GM12891 (cell line): ENCODE results near the gene ARMH1.

Experiments used
- POLR2A ChIP-seq: IDR thresholded peaks from 2 replicates; pipeline ENCODE4 v1.6.1; 2011; ENCODE audit warnings: low read depth, low read length, control low read depth
- TAF1 ChIP-seq: IDR thresholded peaks from 2 replicates; pipeline ENCODE4 v1.6.1; 2011; ENCODE audit warnings: low read depth, low read length, control low read depth

- TF ChIP-seq POLR2A (no peak), TAF1 (no peak)
Measured at GRCh38 chr1:44717653-44718052, 43.1 kb downstream of the ARMH1 start.
